ENCODE results near the gene WIPF3.
"Not testable (repeated sequence)": the region's sequence is repeated elsewhere in the genome, so short reads cannot be mapped to it uniquely, and the experiment has no call there.

The WIPF3 gene

DNA sequence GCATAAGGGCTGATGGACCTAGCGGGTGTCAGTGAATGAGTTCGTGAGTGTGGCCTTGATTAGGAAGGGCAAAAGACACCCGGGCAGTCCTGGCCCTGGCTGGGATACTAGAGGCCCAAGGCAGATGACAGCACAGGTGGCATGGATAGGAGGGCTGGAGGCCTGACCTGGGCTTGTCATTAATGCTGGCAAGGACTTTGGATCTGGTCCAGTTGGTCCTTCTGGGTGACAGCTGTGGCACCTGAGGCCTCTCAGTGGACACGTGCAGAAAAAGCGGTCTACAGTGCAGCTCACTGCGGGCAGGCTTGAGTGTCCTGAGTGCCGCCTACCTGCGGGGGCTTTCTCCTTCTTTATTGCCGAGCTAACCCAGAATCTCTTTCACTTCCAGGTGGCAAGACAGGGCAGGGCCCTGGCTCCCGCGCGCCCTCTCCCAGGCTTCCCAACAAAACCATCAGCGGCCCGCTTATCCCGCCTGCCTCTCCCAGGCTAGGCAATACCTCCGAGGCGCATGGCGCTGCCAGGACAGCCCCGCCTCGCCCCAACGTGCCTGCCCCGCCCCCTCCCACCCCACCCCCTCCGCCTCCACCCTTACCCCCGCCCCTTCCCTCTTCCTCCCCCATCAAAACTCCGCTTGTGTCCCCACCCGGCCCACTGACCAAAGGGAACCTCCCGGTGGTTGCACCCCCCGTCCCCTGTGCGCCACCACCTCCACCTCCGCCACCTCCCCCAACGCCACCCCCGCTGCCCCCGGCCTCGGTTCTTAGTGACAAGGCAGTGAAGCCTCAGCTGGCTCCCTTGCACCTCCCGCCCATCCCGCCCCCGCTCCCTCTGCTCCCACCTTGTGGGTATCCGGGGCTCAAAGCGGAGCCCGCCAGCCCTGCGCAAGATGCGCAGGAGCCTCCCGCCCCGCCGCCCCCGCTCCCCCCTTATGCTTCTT is 77.4 kb downstream of the WIPF3 start:
- no peak for DNase-seq

DNA sequence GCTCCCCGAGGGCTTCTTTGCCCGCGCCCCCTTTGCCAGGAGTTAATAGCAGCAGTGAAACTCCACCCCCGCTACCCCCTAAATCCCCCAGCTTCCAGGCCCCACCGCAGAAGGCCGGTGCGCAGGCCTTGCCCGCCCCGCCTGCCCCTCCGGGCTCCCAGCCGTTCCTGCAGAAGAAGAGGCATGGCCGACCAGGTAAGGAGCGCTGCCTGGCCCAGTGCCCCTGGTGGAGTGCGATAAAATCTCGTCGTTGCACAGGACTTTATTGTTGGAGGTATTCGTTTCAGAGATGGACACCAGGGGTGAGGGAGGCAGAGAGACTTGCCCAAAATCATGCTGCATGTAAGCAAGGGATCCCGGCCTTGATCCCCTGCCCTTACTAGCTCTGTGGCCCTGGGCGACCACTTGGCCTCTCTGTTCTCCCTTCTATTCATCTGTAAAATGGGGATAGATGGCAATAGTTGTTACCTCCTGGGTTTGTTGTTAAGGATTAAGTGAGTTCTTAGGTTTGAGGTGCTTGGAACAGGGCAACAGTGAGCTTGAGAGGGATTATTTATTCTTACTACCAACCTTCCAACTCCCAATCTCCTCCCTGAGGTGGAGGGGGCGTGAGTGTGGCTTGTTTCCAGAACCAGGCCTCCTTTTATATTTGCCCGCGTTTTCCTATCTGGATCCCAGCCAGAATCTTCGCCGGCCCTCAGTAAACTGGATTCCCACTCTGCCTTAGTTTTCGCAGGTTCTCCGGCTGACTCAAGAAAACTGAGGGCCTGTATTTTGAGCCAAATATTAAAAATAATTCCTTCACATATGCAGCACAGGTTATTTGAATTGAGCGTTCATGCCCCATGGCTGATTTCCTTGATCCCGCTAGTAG is 78.3 kb downstream of the WIPF3 start:
- no peak for DNase-seq

DNA sequence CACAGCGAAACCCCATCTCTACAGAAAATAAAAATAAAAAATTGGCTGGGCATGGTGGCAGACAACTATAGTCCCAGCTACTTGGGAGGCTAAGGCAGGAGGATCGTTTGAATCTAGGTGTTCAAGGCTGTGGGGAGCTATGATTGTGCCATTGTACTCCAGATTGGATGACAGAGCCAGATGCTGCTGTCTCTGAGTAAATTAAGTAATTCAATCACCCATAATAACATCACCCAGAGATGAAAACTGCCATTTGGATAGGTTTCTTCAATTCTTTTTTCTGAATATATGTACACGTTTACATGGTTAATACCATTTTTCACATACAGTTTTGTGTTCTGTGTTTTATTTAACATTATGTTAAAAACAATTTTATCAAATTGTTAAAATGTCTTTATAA is 79.3 kb downstream of the WIPF3 start:
- DNase-seq = no peak

DNA sequence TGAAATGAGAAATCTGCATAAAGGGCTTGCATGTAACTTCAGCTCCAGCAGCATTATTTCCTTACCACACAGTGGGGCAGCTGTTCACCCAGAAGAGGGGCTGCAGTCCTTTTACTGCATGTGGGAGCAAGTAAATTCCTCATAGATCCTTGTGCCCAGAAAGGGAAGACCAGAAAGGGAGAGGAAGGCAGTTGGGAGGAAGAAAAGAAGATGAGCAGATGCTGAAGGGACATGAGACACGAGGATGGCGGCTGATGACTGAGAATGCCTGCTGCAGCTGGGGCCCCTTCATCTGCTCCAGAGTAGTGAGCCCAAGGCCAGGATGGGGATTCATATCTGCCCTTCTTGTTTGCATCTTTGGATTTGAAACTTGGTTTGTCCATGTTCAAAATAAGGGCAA is 80.5 kb downstream of the WIPF3 start:
- DNase-seq = no peak

DNA sequence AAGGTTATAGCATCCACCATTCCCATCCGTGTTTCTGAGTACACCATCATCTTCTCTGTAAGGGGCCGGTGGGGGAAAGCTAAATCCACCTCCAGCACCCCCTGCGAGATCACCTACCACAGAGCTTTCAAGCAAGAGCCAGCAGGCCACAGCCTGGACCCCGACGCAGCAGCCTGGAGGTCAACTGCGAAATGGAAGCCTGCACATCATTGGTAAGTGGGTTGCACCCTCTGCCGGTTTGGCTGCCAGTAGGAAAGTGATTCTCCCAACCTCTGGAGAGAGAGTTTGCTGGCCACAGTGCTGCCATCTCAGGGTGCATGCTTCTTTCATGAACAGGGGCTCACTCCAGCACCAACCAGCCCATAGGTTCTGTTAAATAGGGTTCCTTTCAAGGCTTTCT is 81.7 kb downstream of the WIPF3 start:
- no peak for DNase-seq

DNA sequence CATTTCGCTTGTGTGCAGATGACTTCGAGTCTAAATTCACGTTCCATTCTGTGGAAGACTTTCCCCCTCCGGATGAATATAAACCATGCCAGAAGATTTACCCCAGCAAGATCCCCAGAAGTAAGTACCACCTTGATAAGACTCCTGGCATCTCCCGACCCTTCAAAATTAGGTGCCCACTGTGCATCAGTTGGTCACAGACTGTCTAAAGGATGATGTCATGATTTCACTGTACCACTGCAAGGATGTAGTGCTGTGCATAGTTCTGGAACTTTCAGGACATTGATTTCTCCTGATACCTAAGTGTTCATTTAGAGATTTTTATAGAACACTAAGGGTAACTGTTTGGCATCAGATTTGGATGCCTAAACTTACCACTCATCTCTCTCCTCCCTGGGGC is 83.0 kb downstream of the WIPF3 start:
- no peak for DNase-seq

DNA sequence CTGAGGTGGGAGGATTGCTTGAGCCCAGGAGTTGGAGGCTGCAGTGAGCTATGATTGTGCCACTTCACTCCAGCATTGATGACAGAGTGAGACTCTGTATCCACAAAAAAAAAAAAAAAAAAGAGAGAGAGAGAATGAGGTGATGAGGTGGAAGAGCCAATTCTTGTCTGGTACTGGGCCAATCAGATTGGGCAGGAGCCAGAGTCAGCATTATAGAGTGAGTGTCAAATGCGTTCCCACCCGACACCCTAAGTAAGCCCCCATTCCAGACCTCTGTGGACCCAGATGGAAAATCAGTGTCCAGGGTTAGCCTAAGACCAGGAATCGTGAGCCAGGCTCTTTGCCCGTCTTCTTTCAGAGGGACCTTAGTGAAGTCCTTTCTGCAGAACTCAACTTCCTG is 83.9 kb downstream of the WIPF3 start:
- DNase-seq = no peak

DNA sequence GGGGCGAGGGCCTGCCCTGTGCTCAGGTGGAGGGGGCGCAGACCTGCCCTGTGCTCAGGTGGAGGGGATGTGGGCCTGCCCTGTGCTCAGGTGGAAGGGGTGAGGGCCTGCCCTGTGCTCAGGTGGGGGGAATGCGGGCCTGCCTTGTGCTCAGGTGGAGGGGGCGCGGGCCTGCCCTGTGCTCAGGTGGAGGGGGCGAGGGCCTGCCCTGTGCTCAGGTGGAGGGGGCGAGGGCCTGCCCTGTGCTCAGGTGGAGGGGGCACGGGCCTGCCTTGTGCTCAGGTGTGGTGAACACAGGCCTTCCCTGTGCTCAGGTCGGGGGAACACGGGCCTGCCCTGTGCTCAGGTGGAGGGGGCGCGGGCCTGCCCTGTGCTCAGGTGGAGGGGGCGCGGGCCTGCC is 84.5 kb downstream of the WIPF3 start:
- not testable (repeated sequence) for DNase-seq

DNA sequence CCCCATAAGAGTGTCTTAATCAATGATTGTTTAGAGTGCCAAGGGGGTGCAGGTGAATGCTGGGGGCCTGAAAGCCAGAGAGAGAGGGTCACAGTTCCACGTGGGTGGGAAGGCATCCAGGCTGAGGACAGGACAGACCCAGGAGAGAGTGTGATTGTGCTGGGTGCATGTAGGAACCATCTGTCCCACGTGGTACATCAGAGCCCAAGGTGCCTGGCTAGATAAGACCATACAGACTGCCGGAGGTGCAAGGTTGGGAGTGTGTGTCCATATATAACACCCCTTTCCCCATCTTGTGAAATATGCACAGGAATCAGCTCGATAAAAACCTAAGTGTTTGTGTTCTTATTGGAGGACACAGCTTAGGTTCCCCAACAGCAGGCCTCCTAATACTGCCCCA is 85.5 kb downstream of the WIPF3 start:
- DNase-seq = no peak

DNA sequence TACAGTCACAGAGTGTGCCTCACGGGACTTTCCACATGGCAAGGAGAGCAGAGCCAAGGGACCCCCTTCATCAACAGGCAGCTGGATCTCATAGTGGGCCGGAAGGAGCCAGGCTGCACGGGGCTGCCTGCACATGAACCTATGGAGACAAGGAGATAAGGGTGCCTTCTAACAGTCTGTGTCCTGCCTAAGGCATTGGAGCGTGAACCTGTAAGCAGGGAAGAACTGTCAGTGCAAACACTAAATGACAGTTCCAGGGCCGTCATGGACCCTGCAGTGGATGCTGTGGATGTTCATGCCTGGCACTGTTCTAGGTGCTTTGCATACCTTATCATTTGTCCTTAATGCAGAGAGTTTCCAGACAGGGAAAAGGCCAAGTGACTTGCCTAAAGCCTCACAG is 85.9 kb downstream of the WIPF3 start:
- DNase-seq = no peak

DNA sequence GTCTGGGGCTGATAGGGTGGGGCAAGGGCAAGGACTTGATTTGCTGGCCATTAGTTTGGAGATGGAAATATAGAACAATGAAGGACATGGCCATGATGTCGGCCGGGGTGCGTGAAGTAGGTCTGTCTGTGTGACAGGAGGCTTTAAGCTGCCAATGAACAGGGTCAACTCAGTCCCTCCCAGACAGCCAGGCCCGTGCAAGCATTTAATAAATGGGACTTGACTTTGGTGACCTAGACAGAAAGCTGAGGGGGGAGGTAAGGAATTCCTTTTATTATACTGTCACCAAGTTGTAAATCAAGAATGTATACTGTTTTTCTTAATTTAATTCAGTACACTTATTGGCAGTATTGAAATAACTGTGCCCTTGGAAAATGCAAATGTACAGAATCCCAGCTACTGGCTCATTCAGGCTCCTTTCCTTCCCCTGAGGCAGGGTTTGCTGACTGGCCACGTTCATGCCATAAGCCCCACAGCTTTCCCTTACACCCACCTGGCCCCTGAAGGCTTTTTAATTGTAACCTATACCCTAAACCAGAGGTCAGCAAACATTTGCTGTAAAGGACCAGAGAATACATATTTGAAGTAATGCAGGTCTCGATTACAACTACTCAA is 87.2 kb downstream of the WIPF3 start:
- no peak for DNase-seq

DNA sequence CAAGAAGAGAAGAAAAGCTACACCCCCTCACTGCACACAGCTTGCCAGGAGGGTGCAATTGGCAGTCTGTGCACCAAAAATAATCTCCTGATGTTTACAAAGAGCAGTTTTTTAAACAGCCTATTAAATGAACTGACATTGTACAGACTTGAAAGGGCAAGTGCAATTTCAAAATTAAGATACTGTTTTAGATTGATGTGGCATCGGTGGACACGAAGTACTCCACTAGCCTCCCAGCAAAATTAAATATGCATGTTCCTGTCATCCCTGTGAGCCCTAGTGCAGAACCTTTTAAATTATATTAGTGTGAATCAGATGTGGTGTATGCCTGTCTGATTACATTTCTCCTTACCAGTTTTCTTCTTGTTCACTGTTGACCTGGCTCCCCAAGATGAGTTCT is 87.9 kb downstream of the WIPF3 start:
- no peak for DNase-seq

DNA sequence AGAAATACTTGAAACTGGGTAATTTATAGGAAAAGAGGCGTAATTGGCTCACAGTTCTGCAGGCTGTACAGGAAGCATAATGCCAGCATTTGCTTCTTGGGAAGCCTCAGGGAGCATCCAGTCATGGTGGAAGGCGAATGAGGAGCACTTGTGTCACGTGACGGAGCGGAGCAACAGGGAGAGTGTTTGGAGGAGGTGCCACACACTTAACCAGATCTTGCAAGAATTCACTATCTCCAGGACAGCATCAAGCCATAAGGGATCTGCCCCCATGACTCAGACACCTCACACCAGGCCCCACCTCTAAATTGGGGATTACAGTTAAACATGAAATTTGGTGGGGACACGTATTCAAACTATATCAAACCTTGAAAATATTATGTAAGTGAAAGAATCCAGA is 89.3 kb downstream of the WIPF3 start:
- no peak for DNase-seq

DNA sequence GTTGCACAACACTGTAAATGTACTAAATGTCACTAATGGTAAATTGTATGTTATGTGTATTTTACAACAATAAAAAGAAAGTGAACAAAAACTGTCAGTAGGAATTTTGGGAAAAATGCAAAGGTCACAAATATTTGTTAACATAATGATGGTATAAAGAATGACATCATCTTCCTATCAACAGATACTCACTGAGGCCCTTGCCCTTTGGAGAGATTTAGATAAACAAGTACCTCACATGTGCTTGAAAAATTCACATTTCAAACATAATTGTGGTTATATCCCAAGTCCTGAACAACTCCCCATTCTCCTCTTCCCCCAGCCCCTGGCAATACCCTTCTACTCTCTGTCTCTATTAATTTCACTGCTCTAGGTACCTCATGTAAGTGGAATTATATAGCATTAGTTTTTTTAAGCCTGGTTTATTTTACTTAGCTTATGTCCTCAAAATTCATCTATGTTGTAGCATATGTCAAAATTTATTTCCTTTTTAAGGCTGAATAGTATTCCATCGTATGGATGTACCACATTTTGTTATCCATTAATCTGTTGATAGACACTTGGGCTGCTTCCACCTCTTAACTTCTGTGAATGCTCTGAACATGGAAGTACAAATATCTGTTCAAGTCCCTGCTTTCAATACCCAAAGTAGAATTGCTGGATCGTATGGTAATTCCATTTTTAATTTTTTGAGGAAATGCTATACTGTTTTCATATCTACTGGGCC is 90.5 kb downstream of the WIPF3 start:
- DNase-seq = no peak

DNA sequence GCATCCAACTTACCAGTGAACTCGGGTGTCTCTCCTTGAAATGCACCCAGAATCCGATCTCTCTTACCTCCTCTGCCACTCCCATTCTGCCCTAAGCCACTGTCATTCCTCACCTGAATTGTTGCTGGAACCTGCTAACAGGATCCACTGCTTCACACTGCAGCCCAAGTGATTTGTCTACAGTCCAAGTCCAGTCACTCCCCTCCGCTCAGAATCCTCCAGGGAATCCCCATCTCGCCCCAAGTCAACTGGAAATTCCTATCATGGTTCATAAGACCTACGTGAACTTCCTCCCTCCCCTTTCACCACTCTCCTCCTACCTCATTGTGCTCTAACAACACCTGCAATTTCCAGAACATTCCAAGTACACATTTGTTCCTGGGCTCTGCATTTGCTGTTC is 92.0 kb downstream of the WIPF3 start:
- DNase-seq = no peak

DNA sequence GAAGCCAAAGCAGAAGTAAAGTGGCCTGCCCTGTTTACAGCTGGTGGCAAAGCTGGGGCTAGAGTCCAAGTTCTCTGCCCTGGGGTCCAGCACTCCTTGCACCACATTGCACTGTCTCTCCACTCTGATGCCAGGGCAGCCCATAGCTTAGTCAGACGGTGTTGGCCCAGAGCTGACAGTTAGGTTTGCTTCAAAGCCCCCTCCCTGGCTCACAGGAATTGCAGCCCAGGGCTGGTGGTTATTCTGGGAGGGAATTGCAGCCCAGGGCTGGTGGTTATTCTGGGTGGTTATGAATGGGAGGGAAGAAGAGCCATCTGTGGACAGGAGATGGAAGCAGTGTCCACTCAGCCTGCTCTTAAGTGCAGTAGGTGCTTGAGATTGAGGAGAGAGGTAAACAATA is 94.4 kb downstream of the WIPF3 start:
- DNase-seq = no peak

DNA sequence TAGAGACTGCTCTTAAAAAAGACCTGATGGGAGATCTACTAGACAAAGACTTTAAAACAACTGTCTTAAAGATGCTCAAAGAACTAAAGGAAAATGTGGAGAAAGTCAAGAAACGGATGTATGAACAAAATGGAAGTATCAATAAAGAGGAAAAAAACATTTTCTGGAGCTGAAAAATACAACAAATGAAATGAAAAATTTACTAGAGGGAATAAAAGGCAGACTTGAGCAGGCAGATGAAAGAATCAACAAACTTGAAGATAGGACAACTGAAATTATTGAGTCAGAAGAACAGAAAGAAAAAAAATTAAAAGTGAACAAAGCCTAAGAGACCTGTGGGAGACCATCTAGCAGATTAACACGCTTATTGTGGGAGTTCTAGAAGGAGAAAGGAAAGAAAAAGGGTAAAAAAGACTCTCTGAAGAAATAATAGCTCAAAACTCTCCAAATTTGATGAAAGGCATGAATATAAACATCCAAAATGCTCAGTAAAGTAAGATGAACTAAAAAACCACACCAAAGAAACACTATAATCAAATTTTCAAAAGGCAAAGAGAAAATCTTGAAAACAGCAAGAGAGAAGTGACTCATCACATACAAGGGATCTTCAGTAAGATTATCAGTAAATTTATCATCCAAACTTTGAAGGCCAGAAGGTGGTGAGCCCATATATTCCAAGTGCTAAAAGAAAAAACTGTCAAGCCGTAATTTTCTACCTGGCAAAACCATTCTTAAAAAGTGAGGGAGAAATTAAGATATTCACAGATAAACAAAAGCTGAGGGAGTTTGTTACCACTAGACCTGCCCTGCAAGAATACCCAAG is 100.1 kb downstream of the WIPF3 start:
- DNase-seq = no peak

DNA sequence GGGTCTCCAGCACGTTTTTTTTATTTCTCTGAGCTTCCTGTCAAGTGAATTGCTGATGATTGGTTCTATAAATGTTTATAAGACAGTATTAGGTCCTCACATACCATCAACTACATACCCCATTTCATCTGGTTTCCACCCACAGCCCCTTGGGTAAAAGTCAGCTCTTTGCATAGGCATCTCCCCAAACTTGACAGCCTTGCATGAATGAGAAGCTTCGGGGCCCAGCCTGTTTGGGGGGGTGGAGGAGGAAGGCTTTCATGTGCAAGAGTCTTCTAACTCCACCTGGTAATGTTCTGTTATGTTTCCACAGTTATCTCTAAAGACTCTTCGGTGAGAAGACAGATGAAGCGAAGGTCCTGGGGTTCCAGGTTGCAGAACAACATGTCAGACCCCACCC is 107.9 kb downstream of the WIPF3 start:
- no peak for DNase-seq

DNA sequence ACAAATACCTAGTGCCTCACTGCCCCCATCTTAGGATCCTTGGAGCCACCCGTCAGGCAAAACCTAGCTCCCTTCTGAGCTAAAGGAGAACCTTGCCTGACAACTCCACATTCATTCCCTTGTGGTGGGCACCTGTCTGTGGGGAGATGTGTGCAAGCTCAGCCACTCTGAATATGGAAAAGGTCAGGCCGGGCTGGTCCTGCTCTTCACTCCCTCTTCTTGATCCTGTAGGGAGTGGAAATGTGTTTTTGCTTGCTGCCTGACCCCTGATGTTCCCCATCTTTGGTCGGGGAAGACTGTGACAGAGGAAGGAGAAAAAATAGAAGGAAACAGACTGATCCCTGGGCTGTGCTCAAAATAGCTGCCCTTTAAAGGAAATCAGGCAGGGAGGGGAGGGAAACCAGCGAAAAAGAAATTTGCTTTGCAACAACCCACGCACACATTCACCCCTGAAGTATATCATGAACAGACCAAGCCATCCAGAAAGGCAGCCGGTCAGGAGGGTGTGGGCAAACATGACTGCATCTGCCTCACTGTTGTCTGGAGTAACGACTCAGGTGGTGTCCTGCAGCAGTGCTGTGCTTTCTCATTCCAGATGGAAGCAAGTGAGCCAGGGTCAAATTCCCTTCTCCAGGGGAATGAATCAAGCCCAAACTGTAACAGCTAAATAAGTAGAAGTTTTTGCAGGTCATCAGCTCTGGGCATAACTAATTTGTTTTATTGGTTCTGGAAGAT is 109.3 kb downstream of the WIPF3 start:
- no peak for DNase-seq

DNA sequence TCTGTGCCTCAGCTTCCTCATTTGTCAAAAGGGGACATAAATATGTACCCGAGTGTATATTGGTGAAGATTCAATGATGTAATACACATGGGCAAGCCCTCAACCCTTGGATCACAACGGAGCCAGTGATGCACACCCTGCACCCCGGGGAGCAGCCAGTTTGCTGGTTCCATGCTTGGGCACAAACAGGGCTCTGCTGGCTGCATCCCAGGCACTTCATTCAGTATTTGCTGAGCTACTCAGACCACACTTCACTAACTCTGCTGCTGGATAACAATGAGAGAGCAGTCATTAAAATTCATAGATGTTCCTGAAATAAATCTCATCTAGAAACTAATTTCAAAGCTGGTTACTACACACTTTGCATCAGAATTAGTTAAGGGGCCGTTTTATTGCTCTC is 111.3 kb downstream of the WIPF3 start:
- no peak for DNase-seq

DNA sequence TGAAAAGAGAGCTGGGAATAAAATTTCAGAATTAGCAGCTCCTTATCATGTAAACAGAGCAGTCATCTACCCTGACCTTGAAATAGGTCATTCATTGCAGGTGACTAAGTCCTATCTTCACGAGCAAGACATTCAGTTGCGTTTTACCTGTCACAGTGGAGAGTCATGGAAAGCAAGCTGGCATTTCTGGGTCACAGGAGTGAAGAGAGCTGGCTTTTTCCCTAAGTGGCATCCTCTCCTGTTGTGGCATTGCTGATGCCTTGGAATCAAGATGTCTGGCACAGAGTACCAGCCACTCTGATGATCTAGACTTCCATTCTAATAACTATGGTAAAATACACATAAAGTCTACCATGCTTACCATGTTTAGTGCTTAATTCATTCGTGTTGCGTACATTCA is 112.5 kb downstream of the WIPF3 start:
- DNase-seq = no peak

Data from NCI-H1048 (cell line).